Right forelimb (tissue), 1 donor: ENCODE data around the gene ARHGAP22.

Experiments
- DNase-seq: peaks from one replicate; pipeline ENCODE4 v3.0.0-alpha.2; 2018

ARHGAP22 gene

DNA sequence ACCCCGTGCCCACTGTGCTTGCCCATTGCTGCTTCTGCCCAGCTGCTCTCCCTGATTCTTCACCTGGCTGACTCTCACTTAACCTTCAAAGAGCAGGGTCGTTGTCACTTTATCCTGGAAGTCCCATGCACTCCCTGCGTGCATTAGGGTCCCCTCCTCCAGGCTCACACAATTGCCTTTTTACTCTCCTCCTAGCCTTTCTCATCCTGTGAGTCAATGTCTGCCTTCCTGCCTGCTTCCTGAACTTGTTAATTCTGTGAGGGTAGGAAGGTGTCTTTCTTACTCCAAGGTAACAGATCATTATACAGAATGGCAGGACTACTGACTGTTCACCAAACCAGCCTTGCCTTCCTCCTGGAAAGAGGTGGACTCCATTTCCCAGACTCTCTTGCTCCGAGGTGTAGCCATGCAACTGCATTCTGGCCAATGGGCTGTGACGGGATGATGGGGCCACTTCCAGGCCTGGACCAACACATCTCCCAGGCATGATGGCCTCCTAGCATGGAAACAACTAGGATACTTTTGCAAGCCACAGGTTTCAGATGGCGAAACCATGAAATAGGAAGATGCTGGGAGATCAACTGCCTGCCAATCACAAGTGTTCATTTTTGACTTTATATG, 54.7 kb downstream of the ARHGAP22 start:
- no peak for DNase-seq

DNA sequence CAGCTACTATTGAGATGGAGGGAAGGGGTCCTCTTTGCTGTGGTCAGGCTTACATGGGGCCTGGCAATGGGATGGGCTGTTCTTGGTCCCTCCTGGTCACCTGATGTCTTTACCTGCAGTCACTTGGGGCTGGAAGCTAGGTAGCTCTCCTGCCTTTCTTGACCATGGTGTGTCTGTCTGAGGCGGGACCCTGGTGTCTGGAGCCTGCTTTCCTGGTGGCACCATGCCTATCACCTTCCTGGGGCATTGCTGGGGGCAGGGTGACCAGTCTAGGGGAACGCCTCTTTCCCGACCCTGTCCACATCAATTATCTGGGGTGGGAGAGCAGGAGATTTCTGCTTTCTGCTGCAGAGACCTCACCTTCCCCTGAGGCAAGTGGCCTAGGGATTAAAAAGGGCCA, 55.6 kb downstream of the ARHGAP22 start:
- DNase-seq: no peak

DNA sequence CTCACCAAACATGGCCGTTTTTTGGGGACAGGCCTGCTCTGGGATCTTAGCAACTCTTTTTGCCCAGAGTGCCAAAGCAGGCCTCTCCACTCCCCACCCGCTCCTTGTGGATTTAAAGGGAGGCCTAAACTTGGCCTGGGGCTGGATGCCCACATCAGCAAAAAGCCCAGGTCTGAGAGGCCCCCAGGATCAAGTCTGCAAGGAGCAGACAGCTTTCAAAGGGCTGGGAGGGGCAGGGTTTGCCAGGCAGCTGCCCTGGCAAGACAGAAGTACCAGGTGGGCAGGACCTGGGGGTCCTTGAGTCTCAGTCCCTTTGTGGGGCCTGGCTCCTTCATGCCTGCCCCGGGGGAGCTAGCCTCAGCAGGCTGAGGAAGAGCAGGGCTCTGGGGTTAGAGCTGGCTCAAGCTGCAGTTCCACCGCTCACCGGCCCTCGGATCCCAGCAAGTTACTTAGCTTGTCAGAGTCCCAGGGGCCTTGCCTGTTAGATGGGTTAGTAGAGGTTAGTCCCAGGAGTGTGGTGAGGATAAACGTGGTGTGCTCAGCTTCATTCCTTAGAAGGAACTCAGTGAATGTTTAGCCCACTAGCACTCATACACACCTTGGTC, 56.2 kb downstream of the ARHGAP22 start:
- DNase-seq: no peak

DNA sequence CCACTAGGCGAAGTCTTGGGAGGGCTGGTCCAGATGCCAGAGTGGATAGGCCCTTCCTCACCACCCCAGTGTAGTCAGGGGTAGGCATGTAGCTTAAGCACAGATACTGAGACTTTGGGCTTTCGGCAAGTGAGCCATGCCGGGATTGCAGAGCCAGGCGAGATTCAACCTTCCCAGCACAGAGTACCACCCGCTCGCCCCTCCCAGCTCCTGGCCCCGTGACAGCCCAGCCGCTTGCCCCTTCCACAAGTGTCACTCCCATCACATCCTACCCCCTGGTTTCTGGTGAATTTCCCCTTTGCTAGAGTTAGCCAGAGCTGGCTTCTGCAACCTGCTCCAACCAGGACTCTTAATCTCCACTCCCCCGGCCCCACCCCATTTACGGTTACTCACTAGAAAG, 56.9 kb downstream of the ARHGAP22 start:
- no peak for DNase-seq

DNA sequence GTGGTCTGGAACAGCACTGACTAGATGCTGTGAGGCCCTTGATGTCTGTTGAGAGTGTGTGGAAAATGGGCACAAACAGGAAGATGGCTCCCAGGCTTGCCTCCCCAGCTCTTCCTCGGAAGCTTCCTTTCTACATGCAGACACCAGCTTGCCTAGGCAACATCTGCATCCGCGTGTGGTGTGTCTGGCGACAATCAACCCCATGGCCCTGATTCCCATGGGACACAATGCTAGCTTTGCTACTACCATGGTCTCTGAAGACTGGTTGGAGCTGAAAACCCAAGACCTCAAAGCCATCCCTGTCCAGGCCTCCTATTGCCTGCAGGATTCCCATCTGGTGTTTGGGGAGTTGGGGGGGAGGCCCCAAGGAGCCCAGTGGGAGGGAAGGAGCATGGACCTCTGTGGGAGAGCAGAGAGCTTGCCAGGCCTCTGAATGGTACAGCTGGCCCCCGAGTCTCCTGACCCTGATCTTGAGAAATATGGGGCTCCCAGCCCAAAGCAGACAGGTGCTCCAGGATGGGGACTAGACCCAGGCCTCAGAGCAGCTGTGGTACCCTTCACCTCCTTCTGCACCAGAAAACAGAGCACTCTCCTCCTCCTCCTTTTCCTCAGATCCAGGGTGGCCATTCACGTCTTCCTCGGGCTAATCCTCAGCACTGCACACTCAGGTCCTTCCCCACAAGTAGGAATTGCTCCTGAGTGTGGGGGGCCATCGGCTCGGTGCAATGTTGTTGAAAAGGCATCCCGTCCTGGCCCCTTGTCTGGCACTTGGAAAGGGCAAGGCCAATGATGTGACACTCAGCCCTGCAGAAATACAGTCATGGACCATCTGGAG, 57.6 kb downstream of the ARHGAP22 start:
- DNase-seq: peak; percentile 16

DNA sequence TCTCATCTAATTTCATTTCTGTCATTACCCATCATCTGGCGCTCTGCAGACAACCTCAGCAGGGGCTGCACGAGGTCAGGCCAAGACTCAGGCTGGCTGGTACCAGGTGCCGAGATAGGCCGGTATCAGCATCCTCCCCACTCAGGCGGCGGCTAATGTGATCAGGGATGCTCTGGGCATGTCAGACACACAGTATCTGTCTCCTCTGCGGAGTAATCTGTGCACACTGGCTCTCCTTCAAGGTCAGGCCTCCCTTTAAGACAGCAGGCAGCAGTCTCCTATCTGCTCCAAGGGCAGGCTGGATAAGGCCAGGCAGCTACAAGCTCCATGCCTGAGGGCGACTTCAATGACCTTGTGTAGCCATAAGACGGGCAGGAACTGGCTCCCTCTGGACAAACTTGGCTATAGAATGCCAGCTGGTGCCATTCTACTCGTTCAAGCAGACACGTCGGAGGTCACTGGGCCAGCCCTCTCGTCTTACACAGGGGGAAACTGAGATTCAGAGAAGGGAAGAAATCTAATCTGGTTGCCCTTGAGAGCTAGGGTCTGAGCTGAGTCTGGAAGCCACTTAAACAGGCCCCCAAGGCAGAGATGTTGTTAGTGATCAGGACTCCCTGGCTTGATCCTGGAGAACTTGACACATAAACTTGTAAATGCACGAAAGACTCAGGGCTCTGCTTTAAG, 59.3 kb downstream of the ARHGAP22 start:
- peak; percentile 15 for DNase-seq

DNA sequence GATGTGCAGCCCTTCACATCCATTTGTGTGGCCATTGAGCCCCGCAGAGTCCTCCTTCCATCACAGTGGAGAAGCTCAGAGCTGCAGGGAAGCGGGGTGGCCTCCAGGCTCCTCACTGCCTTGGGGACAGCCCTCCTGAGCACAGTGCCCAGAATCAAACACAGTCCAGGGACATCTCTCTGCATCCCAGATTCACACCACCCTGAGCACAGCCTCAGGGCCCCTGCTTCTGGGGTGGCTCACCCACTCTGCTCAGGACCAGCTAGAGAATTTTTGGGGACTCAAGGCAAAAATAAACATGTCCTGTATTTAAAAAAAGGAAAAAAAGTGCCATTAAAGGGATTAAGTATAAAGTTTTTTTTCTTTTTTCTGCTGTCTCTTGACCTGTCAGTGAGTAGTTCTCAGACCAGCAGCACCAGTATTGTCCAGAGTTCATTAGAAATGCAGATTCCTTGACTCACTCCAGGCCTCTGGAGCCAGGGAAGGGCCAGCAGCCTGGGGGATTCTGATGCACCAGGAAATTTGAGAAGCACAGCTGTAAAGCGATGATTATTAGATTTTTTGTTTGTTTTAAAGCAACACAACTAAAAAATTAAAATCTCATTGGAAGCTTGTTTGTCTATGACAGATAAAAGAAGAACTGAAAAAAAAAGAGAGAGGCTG, 61.6 kb downstream of the ARHGAP22 start:
- DNase-seq: peak; percentile 21

DNA sequence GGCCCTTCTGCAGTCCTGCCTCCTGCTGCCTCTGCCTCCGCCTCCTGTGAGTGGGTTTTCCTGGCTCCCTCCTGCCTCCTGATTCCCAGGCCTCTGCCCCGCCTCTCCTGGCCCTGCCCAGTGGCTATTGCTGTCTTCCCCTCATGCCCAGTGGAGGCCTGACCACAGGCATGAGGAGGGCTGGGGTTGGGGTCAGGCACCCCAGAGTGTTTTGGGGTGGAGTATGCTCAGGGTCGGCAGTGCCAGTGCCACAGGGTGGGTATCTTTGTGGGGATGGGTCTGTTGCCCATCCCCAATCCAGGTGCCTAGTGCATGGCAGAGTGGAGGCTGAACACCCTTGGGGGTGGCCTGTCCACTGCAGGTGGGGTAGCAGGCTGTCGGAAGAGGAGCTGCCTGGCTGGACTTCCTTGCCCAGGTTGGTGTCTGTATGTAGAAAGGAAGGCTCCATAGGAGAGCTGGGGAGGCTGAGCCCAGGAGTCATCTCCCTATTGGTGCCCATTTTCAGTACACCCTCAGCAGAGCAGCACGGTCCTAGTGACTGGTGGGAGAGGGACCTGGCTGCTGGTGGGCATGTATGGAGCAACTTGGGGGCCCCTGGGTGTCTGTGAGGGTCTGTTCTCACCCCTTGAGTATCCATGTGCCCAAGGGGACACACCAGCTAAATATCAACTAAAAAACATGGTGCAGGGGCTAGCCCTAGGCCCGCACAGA, 62.2 kb downstream of the ARHGAP22 start:
- DNase-seq: peak; percentile 23

DNA sequence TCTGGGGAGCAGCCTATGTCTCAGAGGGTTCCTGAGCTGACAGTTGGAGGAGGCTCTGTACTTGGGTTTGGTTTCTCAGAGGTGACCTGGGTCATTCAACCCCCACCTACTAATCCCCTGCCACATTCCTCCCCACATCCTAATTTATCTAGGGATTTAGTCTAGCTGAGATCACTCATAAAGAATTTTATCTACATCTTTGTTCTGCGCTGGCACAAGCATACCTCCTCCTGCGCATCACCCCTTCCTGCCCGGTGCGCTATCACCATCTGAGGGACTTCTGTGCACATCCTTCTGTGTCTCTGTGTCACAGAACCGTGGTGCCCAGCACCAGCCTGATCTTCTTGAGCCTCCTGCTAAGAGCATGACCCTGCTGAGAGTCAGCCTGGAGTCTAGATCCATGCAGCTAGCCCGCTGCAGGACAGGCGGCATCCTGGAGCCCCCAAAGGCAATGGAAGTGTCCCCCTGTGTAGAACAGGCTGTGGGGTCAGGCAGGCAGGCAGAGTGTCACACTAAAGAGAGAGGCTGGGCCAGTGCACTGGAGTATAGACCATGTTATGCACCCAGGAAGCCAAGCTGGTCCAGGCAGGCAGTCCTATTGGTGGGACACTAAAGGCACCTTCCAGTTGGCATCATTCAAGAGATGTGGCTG, 63.6 kb downstream of the ARHGAP22 start:
- peak; percentile 35 for DNase-seq

DNA sequence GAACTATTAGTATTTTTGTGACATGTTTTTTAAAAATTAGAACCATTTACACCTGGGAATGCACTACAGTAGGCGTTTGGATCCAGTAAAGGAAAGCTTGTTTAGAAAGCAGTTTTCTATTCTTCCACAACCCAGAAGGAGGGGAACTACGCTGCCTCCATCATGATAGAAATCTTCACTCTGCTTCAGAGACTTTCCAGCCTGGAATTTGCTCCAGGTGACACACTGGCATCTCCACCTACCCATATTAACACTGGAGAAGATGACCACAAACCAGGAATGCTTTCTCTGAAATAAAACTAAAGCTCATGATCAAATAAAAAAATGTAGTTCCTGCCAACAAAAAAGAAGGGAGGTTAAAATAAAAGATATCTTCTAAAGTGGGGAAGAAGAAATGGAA, 66.3 kb downstream of the ARHGAP22 start:
- no peak for DNase-seq

DNA sequence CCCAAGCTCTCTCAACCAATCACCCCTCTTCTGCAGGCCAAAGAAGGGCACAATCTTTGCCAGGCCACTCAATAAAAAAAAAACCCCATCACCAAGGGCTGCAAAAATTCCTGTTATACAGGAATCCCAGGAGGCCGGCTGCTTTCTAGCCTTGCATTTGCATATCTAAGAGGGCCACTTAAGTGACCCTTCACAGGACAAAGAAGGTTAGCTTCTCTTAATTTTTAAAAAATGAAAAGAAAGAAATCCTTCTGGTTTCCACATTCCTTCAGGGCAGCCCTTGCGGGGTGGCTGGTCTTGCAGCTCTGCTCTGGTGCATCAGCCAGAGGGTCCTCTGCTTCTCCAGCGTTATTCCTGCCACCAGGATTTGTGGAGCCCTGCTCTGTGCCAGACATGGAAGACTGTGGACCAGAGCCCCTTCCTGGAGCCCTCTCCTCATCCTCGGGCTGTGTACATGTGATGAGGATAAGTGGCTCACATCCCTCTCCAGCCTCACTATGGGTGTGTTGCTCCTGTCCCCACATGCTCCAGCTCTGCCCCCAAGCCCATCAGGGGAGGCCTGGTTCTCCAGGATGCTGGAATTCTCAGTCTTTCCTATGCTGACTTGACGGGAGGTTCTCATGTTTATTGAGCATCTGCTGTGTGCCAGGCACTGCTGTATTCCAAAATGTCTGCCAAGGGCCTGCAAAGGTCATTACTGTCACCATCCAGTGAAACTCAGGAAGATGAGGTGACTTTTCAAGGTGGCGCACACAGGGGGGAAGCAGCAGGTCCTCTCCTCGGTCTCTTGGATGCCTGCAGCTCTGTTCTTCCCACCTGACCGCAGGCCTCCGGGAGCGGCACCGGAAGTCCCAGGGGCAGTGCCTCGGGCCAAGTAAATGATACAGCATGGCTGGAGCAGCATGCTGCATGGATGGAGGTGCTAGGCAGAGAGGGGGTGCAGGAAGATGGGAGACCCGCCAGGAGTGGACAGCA, 67.7 kb downstream of the ARHGAP22 start:
- peak; percentile 23 for DNase-seq

DNA sequence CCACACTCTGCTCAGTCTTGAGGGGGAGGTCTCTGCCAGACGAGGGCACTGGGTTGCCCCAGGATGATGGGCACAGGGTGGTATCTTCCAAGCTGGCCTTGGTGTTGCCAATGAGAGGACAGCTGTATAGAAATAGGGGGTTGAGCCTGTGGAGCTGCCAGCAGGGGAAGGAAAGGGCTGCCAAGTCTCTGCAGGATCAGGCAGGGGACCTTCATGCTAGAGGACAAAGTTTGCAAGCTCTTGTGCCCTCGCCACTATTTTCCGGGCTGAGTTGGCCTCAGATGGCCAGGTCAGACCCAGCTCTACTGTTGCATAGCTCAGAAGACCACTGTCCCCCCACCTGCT, 68.7 kb downstream of the ARHGAP22 start:
- peak; percentile 37 for DNase-seq

DNA sequence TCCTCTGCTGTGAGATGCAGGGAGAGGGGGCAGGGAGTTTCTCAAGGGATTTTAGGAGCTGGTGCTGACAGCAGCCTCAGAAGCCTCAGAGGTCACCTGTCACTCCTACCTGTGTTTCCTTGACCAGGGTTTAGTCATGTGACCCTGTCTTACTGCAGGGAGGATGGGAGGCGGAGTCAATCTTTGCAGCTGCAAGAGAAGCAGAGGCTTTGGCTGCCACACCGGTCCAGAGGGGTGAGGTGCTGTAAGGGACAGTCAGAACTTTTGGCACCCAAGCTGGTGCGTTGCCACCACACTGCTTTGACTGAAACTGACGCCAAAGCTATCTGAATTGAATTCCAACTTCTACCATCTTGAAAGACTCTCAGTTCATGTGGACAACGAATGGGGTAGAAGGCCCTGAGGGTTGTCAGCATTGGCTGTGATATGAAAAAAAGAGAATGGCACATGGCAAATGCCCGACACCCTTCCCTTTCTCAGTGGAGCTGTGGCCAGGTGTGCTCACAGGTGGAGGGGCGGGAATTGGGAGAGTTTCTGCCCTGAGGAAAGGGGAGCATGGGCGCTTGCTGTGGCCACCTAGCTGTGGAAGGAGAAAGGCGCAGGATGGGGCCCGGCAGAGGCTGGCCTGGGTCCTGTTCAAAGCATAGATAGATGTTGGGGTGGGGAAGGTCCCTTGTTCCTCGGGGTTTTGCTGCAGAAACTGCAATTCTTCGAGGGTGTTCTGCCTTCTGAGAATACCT, 69.3 kb downstream of the ARHGAP22 start:
- peak; percentile 38 for DNase-seq

DNA sequence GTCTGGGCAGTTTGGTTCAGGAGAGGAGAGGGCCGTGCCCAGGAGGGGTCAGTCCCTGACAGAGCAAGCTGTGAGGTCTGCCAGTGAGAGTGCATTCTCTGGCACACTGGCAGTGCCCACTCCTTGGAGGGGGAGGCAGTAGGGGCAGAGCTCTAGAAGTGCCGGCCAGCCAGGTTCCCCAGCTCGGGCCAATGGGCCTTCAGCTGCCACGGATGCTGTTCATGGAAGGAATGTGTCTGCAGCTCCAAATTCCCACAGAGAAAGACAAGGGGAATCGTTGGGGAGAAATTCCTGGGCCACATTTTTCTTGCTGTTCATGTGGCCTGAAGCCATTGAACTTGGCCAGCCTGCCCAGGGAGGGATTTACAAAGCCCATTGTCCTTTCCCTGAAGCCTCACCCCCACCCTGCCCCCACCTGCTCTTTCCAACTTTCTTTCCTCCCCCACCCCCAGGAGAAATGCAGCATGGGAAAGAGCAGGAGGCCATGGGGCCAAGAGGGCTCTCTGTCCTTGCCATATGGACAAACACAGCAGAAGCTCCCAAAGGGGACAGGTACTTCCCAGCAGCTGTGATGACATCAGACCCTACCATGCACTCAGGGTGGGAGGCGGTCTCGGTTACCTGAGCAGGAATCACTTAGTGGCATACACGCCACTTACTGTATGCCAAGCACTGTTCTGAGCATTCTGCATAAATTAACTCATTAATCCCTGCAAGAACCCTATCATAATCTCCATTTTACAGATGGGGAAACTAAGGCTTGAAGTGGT, 70.7 kb downstream of the ARHGAP22 start:
- peak; percentile 57 for DNase-seq

DNA sequence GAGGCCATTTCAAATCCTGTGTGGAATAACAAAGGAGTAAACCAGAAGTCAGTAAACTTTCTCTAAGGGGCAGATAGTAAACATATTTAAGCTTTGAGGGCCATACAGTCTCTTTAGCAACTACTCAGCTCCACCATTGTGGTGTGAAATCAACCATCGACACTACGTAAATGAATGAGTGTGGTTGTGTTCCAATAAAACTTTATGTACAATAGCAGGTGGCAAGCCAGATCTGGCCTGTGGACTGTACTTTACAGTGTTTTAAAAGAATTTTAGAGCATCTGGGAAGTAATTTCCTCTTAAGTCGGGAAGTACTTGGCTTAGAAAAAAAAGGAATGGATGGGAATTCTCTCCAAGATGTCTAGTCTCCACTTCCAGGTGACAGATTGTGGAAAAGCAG, 71.3 kb downstream of the ARHGAP22 start:
- DNase-seq: no peak

DNA sequence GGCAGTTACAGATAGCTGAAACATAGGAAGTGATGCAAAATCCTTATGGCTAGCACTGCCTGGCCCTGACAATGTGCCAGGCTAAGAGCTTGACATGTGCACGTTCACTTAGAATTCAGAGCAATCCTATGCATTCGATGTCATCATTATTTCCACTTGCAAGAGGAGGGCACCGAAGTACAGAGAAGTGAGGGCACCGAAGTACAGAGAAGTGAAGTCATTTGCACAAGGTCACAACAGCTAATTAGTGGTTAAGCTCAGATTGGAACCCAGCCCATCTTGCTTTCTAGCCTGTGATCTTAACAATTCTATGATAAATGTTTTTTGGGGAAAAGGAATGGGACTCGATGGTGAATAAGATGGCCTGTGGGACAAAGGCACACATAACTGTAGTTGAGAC, 73.4 kb downstream of the ARHGAP22 start:
- no peak for DNase-seq

DNA sequence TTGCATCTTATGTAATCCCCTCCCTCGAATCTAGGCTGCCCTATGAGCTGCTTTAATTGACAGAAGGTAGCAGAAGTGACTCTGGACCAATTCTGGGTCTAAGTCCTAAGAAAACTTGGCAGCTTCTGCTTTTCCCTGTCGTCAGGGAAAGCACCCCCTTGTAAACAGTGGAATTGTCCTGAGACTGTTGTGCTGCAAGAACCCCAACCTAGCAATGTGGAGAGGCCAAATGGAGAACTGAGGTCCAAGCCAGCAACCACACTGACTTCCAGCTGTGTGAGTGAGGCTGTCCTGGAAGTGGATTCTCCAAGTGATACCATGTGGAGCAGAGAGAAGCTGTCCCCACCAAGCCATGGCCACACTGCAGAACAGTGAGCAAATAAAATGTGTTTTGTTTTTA, 75.5 kb downstream of the ARHGAP22 start:
- DNase-seq: no peak

DNA sequence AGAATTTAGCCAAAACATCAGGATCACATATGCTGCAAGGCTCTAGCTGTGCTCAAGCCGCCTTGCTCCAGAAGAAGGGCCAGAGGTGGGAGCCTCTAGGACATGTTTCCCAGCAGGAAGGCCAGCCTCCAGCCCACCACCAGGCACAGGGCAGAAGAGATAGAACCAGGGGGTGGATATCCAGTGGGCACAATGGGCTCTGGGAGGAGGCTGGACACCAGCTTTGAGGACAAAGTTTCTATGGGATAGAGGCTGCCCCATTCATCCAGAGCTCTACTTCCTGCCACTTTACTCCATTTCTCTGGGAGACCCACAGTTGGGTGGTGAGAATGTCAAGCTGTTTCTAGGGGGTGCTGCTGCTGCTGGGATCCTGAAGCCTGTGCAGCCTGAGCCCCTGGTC, 77.1 kb downstream of the ARHGAP22 start:
- no peak for DNase-seq
